HG03378 (cell line): ENCODE results near the gene BMAL2.
A peak's percentile ranks its signal among the peaks of the same experiment; 100 is the strongest.

Source experiments
- ATAC-seq: cut with Tn5 transposase; IDR thresholded peaks from one replicate; pipeline ENCODE4 v1.9.1; 2021; ENCODE audit warnings: mild to moderate bottlenecking, moderate library complexity; ENCODE audit not compliant: unreplicated experiment

The BMAL2 gene

GRCh38 chr12:27319409-27319808, 13.2 kb upstream of the BMAL2 start:
- ATAC-seq: no peak

GRCh38 chr12:27319848-27320247, 12.8 kb upstream of the BMAL2 start:
- no peak for ATAC-seq

GRCh38 chr12:27324530-27324929, 8.1 kb upstream of the BMAL2 start:
- ATAC-seq: no peak

GRCh38 chr12:27330846-27331245, 1.8 kb upstream of the BMAL2 start:
- ATAC-seq: no peak

- ATAC-seq: peak; percentile 58
These were observed 1.2 kb upstream of the BMAL2 start for GRCh38 chr12:27331291-27331926.

GRCh38 chr12:27331927-27332324, 710 bp upstream of the BMAL2 start:
- no peak for ATAC-seq

- ATAC-seq: no peak
These were observed 276 bp upstream of the BMAL2 start for GRCh38 chr12:27332407-27332713.

GRCh38 chr12:27333403-27334009, 870 bp downstream of the BMAL2 start:
- ATAC-seq: peak; percentile 27

GRCh38 chr12:27334042-27334720, 1.5 kb downstream of the BMAL2 start:
- peak; percentile 35 for ATAC-seq

GRCh38 chr12:27334721-27335082, 2.1 kb downstream of the BMAL2 start:
- no peak for ATAC-seq

- ATAC-seq: no peak
These were observed 3.0 kb downstream of the BMAL2 start for GRCh38 chr12:27335364-27336281.

GRCh38 chr12:27336282-27336653, 3.6 kb downstream of the BMAL2 start:
- no peak for ATAC-seq

GRCh38 chr12:27337376-27337775, 4.7 kb downstream of the BMAL2 start:
- no peak for ATAC-seq

- no peak for ATAC-seq
These were observed 5.8 kb downstream of the BMAL2 start for GRCh38 chr12:27338473-27338872.

- no peak for ATAC-seq
These were observed 8.3 kb downstream of the BMAL2 start for GRCh38 chr12:27340971-27341370.

- no peak for ATAC-seq
These were observed 9.9 kb downstream of the BMAL2 start for GRCh38 chr12:27342536-27342935.

- ATAC-seq: no peak
These were observed 10.8 kb downstream of the BMAL2 start for GRCh38 chr12:27343255-27344000.

- ATAC-seq: no peak
These were observed 11.6 kb downstream of the BMAL2 start for GRCh38 chr12:27344246-27344645.

GRCh38 chr12:27344760-27345159, 12.1 kb downstream of the BMAL2 start:
- ATAC-seq: no peak

- ATAC-seq: no peak
These were observed 12.7 kb downstream of the BMAL2 start for GRCh38 chr12:27345376-27345775.

- ATAC-seq: no peak
These were observed 15.1 kb downstream of the BMAL2 start for GRCh38 chr12:27347779-27348178.
